Immature natural killer cell (primary cell): ENCODE results near the gene FOXL3. TPM values are rescaled to one million over a fixed set of nuclear protein-coding genes. Genes with fewer than 3 reads are reported as not detected.
"Not testable (repeated sequence)": the region's sequence is repeated elsewhere in the genome, so short reads cannot be mapped to it uniquely, and the experiment has no call there.

Experiments
- DNase-seq, 3 donors: peaks; one replicate each; pipeline ENCODE4 v3.0.0; 2022; ENCODE audit warnings: mixed read lengths in 1 of 3
- H3K27ac Mint-ChIP-seq, 6 donors: one replicate each; pipeline ENCODE4 v1.8.0; 2020; ENCODE audit warnings: mixed read lengths in 6 of 6, mild to moderate bottlenecking in 5 of 6, inconsistent platforms in 4 of 6, moderate library complexity in 3 of 6
- H3K27me3 Mint-ChIP-seq, 3 donors: one replicate each; pipeline ENCODE4 v1.8.0; 2020 to 2021; ENCODE audit warnings: low read depth in 3 of 3, mild to moderate bottlenecking in 3 of 3, mixed read lengths in 3 of 3, moderate library complexity in 3 of 3, inconsistent platforms in 1 of 3
- H3K36me3 Mint-ChIP-seq, 3 donors: one replicate each; pipeline ENCODE4 v1.8.0; 2020; ENCODE audit warnings: mixed read lengths in 3 of 3, inconsistent platforms in 2 of 3, mild to moderate bottlenecking in 2 of 3
- H3K4me1 Mint-ChIP-seq, 2 donors: one replicate each; pipeline ENCODE4 v1.8.0; 2020; ENCODE audit warnings: inconsistent platforms in 2 of 2, mild to moderate bottlenecking in 2 of 2, mixed read lengths in 2 of 2, moderate library complexity in 1 of 2
- H3K4me3 Mint-ChIP-seq, 5 donors: one replicate each; pipeline ENCODE4 v1.8.0; 2020; ENCODE audit warnings: mild to moderate bottlenecking in 5 of 5, mixed read lengths in 5 of 5, inconsistent platforms in 3 of 5, moderate library complexity in 3 of 5
- H3K9me3 Mint-ChIP-seq, 6 donors: one replicate each; pipeline ENCODE4 v1.8.0; 2020; ENCODE audit warnings: mild to moderate bottlenecking in 6 of 6, mixed read lengths in 6 of 6, inconsistent platforms in 4 of 6, moderate library complexity in 3 of 6
- polyA plus RNA-seq, 3 donors: library from polyadenylated mRNA; unstranded; fragments of 300-500 nt; fragmentation: Illumina TruSeq; gene quantifications; one replicate each; pipeline ENCODE4 v1.2.3, GENCODE V29; 2021

The FOXL3 gene
- polyA plus RNA-seq: not detected

- Mint-ChIP-seq H3K9me3 (peaks cover 0 to 3% (median 0%) of the 10 kb centered on the region in 6 donors), H3K36me3 (no peaks in the 10 kb centered on the region), H3K4me1 (no peaks in the 10 kb centered on the region), H3K4me3 (no peak within 1 kb of the TSS), H3K27me3 (peaks cover 3 to 19% (median 12%) of the 10 kb centered on the region in 3 donors), H3K27ac (no peak within 1 kb of the TSS)
- no peak for DNase-seq
Measured at GRCh38 chr7:289756-290553, at the start of gene FOXL3. TSS of gene FOXL3 (plus strand) at chr7:290170. CDS start at chr7:290170, 0 bp downstream.

- no peaks in the 10 kb centered on the region for H3K27me3 Mint-ChIP-seq
- no peaks in the 10 kb centered on the region for H3K9me3 Mint-ChIP-seq
- H3K4me1 Mint-ChIP-seq: no peaks in the 10 kb centered on the region
- DNase-seq: no peak
- no peaks in the 10 kb centered on the region for H3K36me3 Mint-ChIP-seq
- no peak overlapping the region for H3K27ac Mint-ChIP-seq
- H3K4me3 Mint-ChIP-seq: no peak overlapping the region
Measured at GRCh38 chr7:240887-241421, 49.0 kb upstream of the FOXL3 start.

GRCh38 chr7:241513-241912, 48.5 kb upstream of the FOXL3 start:
- no peaks in the 10 kb centered on the region for H3K9me3 Mint-ChIP-seq
- no peaks in the 10 kb centered on the region for H3K4me1 Mint-ChIP-seq
- H3K27ac Mint-ChIP-seq: no peak overlapping the region
- DNase-seq: no peak
- no peaks in the 10 kb centered on the region for H3K36me3 Mint-ChIP-seq
- H3K4me3 Mint-ChIP-seq: no peak overlapping the region
- H3K27me3 Mint-ChIP-seq: no peaks in the 10 kb centered on the region

- not testable (repeated sequence) for DNase-seq, H3K4me1 Mint-ChIP-seq, H3K36me3 Mint-ChIP-seq, H3K9me3 Mint-ChIP-seq, H3K27ac Mint-ChIP-seq, H3K27me3 Mint-ChIP-seq, H3K4me3 Mint-ChIP-seq
Measured at GRCh38 chr7:242826-243579, 47.0 kb upstream of the FOXL3 start.

DNA sequence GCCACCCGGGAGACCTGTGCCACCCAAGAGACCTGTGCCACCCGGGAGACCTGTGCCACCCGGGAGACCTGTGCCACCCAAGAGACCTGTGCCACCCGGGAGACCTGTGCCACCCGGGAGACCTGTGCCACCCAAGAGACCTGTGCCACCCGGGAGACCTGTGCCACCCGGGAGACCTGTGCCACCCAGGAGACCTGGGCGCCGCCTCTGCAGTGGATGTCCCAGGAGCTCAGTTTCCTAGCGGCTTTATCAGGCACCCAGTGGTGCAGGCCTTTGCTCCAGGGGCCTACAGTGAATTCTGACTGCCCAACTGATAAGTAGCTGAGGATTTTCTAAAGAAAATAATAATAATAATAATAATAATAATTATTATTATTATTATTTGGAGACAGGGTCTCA, 46.4 kb upstream of the FOXL3 start:
- not testable (repeated sequence) for DNase-seq, H3K4me3 Mint-ChIP-seq, H3K4me1 Mint-ChIP-seq, H3K36me3 Mint-ChIP-seq, H3K27ac Mint-ChIP-seq, H3K27me3 Mint-ChIP-seq, H3K9me3 Mint-ChIP-seq

DNA sequence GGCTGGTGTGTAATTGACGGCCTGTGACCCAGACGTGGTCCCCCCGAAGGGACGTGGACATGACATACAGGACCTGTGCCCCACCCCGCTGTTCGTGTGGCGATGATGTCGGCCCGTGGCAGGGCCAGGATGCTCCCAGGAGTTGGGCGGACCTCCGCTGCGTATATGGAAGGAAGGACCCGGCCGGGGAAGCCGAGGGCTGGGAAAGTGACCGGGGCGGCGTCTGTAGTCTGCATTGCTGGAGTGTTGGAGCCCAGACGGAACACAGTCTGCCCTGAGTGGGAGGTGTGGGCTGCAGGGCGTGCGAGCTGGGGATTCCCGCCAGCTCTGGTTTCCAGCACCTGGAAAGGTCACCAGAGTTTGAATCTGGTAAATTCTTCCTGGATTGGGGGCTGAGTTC, 45.0 kb upstream of the FOXL3 start:
- H3K4me3 Mint-ChIP-seq: no peak overlapping the region
- no peak overlapping the region for H3K27ac Mint-ChIP-seq
- no peak for DNase-seq
- H3K9me3 Mint-ChIP-seq: no peaks in the 10 kb centered on the region
- H3K4me1 Mint-ChIP-seq: no peaks in the 10 kb centered on the region
- H3K27me3 Mint-ChIP-seq: no peaks in the 10 kb centered on the region
- no peaks in the 10 kb centered on the region for H3K36me3 Mint-ChIP-seq

GRCh38 chr7:245574-246295, 44.2 kb upstream of the FOXL3 start:
- H3K9me3 Mint-ChIP-seq: no peaks in the 10 kb centered on the region
- no peaks in the 10 kb centered on the region for H3K27me3 Mint-ChIP-seq
- no peak for DNase-seq
- H3K27ac Mint-ChIP-seq: no peak overlapping the region
- H3K4me1 Mint-ChIP-seq: no peaks in the 10 kb centered on the region
- no peak overlapping the region for H3K4me3 Mint-ChIP-seq
- no peaks in the 10 kb centered on the region for H3K36me3 Mint-ChIP-seq

DNA sequence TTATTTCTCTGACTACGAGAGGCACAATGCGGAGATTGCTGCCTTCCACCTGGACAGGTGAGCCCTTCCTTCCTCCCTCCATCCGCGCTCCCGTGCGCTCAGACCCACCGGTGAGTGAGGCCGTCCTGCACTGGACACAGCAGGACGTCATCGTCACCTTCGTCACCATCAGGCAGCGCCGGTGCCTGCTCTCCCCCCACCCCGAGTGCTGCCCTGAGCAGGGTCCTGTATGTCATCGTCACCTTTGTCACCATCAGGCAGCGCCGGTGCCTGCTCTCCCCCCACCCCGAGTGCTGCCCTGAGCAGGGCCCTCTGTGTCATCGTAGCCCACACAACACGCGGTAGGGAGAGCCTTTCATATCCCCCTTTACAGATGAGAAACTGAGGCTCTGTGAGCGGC, 43.5 kb upstream of the FOXL3 start:
- Mint-ChIP-seq H3K9me3 (no peaks in the 10 kb centered on the region), H3K36me3 (no peaks in the 10 kb centered on the region), H3K27ac (no peak overlapping the region), H3K27me3 (no peaks in the 10 kb centered on the region), H3K4me3 (no peak overlapping the region), H3K4me1 (no peaks in the 10 kb centered on the region)
- DNase-seq: no peak

DNA sequence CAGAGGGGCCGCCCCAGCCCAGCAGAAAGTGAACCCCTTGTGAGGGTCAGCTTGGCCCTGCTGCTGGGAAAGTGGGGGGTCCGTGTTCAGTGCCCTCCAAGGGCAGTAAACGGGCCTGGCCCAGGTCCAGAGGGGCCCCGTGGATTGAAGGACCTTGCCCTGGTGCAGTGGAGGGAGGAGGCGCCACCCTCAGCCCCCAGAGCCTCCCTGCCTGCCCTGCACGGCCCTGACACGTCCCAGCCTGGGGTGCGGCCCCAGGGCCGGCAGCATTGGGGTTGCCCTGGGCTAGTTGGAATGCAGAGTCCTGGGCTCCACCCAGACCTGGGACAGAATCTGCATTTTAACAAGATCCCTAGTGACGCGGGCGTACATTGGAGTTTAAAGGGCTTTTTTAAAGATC, 42.8 kb upstream of the FOXL3 start:
- H3K4me3 Mint-ChIP-seq: no peak overlapping the region
- no peaks in the 10 kb centered on the region for H3K27me3 Mint-ChIP-seq
- H3K36me3 Mint-ChIP-seq: no peaks in the 10 kb centered on the region
- H3K9me3 Mint-ChIP-seq: no peaks in the 10 kb centered on the region
- no peak overlapping the region for H3K27ac Mint-ChIP-seq
- no peaks in the 10 kb centered on the region for H3K4me1 Mint-ChIP-seq
- no peak for DNase-seq

DNA sequence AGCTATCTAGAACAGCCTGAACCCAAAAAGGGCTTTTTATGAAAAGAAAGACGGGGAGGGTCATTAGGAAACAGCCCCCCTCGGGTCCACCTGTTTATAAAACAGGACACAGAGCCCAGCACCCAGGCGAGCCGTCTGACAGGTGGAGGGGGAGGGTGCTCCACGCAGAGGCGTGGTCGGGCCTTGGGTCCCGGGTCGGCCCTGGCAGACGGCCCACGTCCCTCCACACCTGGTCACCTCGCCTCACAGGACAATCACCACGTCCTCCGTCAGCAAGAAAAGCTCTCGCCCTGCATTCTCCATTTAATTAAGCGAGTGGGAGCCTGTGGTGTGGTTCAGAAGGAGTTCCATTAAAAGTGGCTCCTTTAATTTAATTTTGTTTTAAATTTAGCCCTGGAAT, 42.3 kb upstream of the FOXL3 start:
- DNase-seq: no peak
- H3K27ac Mint-ChIP-seq: no peak overlapping the region
- H3K27me3 Mint-ChIP-seq: no peaks in the 10 kb centered on the region
- H3K36me3 Mint-ChIP-seq: no peaks in the 10 kb centered on the region
- no peaks in the 10 kb centered on the region for H3K4me1 Mint-ChIP-seq
- no peak overlapping the region for H3K4me3 Mint-ChIP-seq
- H3K9me3 Mint-ChIP-seq: no peaks in the 10 kb centered on the region

DNA sequence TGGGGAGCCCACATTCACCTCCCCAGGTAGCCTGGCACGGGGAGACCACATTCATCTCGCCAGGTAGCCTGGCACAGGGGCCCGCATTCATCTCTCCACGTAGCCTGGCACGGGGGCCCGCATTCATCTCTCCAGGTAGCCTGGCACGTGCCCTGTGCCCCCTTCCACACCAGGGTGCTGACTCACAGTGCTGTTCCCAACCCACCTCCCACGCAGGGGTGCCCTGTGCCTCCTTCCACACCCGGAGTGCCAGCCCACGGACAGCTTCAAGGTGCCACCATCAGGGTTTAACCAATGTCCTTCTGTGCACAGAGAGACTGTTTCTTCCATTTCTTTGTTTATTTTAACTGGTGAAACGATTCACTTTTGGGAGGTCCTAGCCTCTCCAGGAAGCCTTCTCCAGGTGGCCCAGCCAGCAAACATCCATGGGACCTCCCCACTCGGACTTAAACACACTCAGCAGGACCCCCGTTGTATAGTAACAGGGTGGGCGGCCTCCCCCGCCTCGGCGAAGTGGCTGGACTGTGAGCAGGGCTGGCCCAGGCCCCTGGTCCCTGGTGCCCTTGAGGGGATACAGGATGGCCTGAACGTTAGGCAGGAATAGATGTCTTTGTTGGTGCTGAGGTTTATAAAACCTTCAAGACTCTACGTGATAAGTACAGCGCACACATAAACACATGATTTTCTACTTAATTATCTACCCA, 41.1 kb upstream of the FOXL3 start:
- Mint-ChIP-seq H3K27ac (no peak overlapping the region), H3K4me3 (no peak overlapping the region)

DNA sequence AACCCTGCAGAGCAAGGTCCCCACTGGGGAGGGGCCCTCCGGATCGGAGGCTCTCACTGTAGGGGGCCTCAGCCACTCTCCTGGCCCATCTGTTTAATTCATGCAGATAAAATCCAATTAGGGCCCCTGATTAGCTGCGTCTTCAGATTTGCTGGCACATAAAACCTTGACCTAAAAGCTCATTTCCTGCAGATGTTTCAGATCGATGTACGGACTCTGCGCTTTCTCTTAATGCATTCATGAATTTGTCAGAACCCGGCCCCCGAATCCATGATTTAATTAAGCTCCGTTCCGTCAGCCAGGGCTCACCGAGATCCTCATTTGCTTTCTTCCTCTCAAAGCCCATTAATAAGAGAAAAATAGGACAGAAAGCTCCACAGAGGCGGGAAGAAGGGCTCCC, 40.0 kb upstream of the FOXL3 start:
- H3K27me3 Mint-ChIP-seq: no peaks in the 10 kb centered on the region
- no peak overlapping the region for H3K27ac Mint-ChIP-seq
- no peaks in the 10 kb centered on the region for H3K36me3 Mint-ChIP-seq
- H3K9me3 Mint-ChIP-seq: no peaks in the 10 kb centered on the region
- no peak overlapping the region for H3K4me3 Mint-ChIP-seq
- DNase-seq: no peak
- H3K4me1 Mint-ChIP-seq: no peaks in the 10 kb centered on the region

More for the DNA sequence above, 41.1 kb upstream of the FOXL3 start:
- Mint-ChIP-seq H3K4me1 (no peaks in the 10 kb centered on the region), H3K36me3 (no peaks in the 10 kb centered on the region), H3K27me3 (no peaks in the 10 kb centered on the region), H3K9me3 (no peaks in the 10 kb centered on the region)
- DNase-seq: no peak

DNA sequence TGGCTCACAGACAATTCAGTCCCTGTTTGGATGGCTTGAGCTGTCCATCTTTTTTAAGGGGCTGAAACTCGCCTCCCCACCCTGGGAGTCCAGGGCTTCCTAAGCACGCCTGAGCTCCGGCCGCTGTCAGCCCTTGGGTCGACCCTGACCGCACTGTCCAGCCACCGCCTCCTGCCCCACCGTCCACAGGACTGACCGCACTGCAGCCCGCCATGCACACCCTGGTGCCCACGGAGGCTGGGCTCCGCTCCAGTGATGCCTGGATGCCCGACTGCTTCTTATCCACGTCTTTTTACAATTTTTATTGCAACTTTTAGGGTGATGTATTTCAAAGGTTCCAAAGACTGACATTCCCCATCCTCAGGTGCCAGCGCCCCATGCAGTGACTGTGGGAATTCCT, 39.4 kb upstream of the FOXL3 start:
- H3K4me1 Mint-ChIP-seq: no peaks in the 10 kb centered on the region
- H3K36me3 Mint-ChIP-seq: no peaks in the 10 kb centered on the region
- H3K27ac Mint-ChIP-seq: no peak overlapping the region
- no peaks in the 10 kb centered on the region for H3K27me3 Mint-ChIP-seq
- no peak overlapping the region for H3K4me3 Mint-ChIP-seq
- H3K9me3 Mint-ChIP-seq: no peaks in the 10 kb centered on the region
- DNase-seq: no peak

DNA sequence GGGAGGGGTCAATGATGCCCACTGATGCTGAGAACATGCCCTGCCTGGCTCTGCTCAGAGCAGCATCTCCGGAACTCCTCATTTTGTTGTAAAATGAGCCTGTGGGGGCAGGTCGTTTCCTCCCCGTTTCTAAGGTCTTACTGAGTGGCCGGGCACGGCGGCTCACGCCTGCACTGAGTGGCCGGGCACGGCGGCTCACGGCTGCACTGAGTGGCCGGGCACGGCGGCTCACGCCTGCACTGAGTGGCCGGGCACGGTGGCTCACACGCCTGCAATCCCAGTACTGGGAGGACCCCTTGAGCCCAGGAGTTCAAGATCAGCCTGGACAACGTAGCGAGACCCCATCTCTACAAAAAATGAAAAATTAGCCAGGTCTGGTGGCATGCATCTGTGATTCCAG, 39.0 kb upstream of the FOXL3 start:
- DNase-seq: no peak
- Mint-ChIP-seq H3K4me1 (no peaks in the 10 kb centered on the region), H3K36me3 (no peaks in the 10 kb centered on the region), H3K9me3 (no peaks in the 10 kb centered on the region), H3K27me3 (no peaks in the 10 kb centered on the region), H3K27ac (no peak overlapping the region), H3K4me3 (no peak overlapping the region)
